ENCODE measurements around the gene HBG2. TPM values are rescaled to one million over a fixed set of nuclear protein-coding genes. Genes with fewer than 3 reads are reported as not detected.
A peak's percentile ranks its signal among the peaks of the same experiment; 100 is the strongest.
"Not testable (repeated sequence)": the region's sequence is repeated elsewhere in the genome, so short reads cannot be mapped to it uniquely, and the experiment has no call there.

Gene HBG2
- 1.3 TPM in 1 of 2 replicates, not detected in the other for total RNA-seq (2014; rRNA removed; shearing (Covaris generic))

GRCh38 chr11:5254646-5255413, at the start of gene HBG2:
HBG2 (minus strand) TSS chr11:5254781; CDS start chr11:5254728, 53 bp downstream.
- not testable (repeated sequence) for DNase-seq (ENCODE audit: low read depth)

GRCh38 chr11:5304046-5304445, 49.5 kb upstream of the HBG2 start:
- DNase-seq (ENCODE audit: low read depth): no peak

- DNase-seq (ENCODE audit: low read depth): no peak
Measured at GRCh38 chr11:5303626-5304025, 49.0 kb upstream of the HBG2 start.

- DNase-seq (ENCODE audit: low read depth): no peak
Measured at GRCh38 chr11:5301846-5302245, 47.3 kb upstream of the HBG2 start, which contains the start of gene OR51B4. OR51B4 (minus strand) TSS chr11:5301946; CDS start chr11:5301946, 0 bp downstream.

GRCh38 chr11:5300251-5300650, 45.7 kb upstream of the HBG2 start:
- no peak for DNase-seq (ENCODE audit: low read depth)

- no peak for DNase-seq (ENCODE audit: low read depth)
Measured at GRCh38 chr11:5298451-5298850, 43.9 kb upstream of the HBG2 start.

- DNase-seq (ENCODE audit: low read depth): no peak
Measured at GRCh38 chr11:5297721-5298323, 43.2 kb upstream of the HBG2 start.

GRCh38 chr11:5294342-5294995, 39.9 kb upstream of the HBG2 start:
- not testable (repeated sequence) for DNase-seq (ENCODE audit: low read depth)

- DNase-seq (ENCODE audit: low read depth): peak; percentile 24
Measured at GRCh38 chr11:5293028-5293427, 38.4 kb upstream of the HBG2 start.

GRCh38 chr11:5291207-5291838, 36.7 kb upstream of the HBG2 start:
- DNase-seq (ENCODE audit: low read depth): peak; percentile 55

GRCh38 chr11:5290106-5290505, 35.5 kb upstream of the HBG2 start:
- no peak for DNase-seq (ENCODE audit: low read depth)

GRCh38 chr11:5289696-5290095, 35.1 kb upstream of the HBG2 start:
- DNase-seq (ENCODE audit: low read depth): no peak

- no peak for DNase-seq (ENCODE audit: low read depth)
Measured at GRCh38 chr11:5288906-5289550, 34.4 kb upstream of the HBG2 start.

- DNase-seq (ENCODE audit: low read depth): peak; percentile 45
Measured at GRCh38 chr11:5288108-5288905, 33.7 kb upstream of the HBG2 start.

- DNase-seq (ENCODE audit: low read depth): no peak
Measured at GRCh38 chr11:5286901-5287300, 32.3 kb upstream of the HBG2 start.

GRCh38 chr11:5286351-5286750, 31.8 kb upstream of the HBG2 start:
- DNase-seq (ENCODE audit: low read depth): no peak

- DNase-seq (ENCODE audit: low read depth): peak; percentile 25
Measured at GRCh38 chr11:5285703-5286340, 31.2 kb upstream of the HBG2 start.

GRCh38 chr11:5284637-5285036, 30.1 kb upstream of the HBG2 start:
- DNase-seq (ENCODE audit: low read depth): no peak

- no peak for DNase-seq (ENCODE audit: low read depth)
Measured at GRCh38 chr11:5283882-5284281, 29.3 kb upstream of the HBG2 start.

GRCh38 chr11:5283086-5283485, 28.5 kb upstream of the HBG2 start:
- no peak for DNase-seq (ENCODE audit: low read depth)
